H9 (cell line): Measurements from ENCODE around the gene TRABD2B. TPM values are rescaled to one million over a fixed set of nuclear protein-coding genes. Genes with fewer than 3 reads are reported as not detected.

Experiments
- DNase-seq: peaks from one replicate; pipeline ENCODE4 v3.0.0-alpha.2; 2017
- H2AFZ ChIP-seq: one replicate; pipeline ENCODE4 v1.6.1; 2013; ENCODE audit warnings: mild to moderate bottlenecking, low read length, control low read depth, moderate library complexity
- H2AK5ac ChIP-seq: 2 replicates; pipeline ENCODE4 v1.6.1; 2013; ENCODE audit warnings: low read length, control low read depth, mixed read lengths; ENCODE audit not compliant: insufficient read length
- H2BK120ac ChIP-seq: one replicate; pipeline ENCODE4 v1.6.1; 2013; ENCODE audit warnings: low read depth, mild to moderate bottlenecking, low read length, control low read depth, inconsistent platforms; ENCODE audit not compliant: poor library complexity, severe bottlenecking
- H2BK12ac ChIP-seq: 2 replicates; pipeline ENCODE4 v1.6.1; 2013; ENCODE audit warnings: low read length, control low read depth, mixed read lengths, low read depth; ENCODE audit not compliant: insufficient read length
- H2BK15ac ChIP-seq: 2 replicates; pipeline ENCODE4 v1.6.1; 2013; ENCODE audit warnings: low read depth, low read length, control low read depth
- H2BK20ac ChIP-seq: one replicate; pipeline ENCODE4 v1.6.1; 2013; ENCODE audit warnings: low read depth, mild to moderate bottlenecking, low read length, control low read depth, inconsistent platforms; ENCODE audit not compliant: poor library complexity, severe bottlenecking
- H2BK5ac ChIP-seq: 2 replicates; pipeline ENCODE4 v1.6.1; 2013; ENCODE audit warnings: low read length, control low read depth, mixed read lengths; ENCODE audit not compliant: insufficient read length
- H3K14ac ChIP-seq: 2 replicates; pipeline ENCODE4 v1.6.1; 2013; ENCODE audit warnings: low read length, control low read depth; ENCODE audit not compliant: insufficient read depth
- H3K18ac ChIP-seq: 2 replicates; pipeline ENCODE4 v1.6.1; 2013; ENCODE audit warnings: low read depth, mild to moderate bottlenecking, mixed read lengths, low read length, control low read depth; ENCODE audit not compliant: insufficient read length
- H3K23ac ChIP-seq: 2 replicates; pipeline ENCODE4 v1.6.1; 2013; ENCODE audit warnings: low read length, control low read depth, mixed read lengths, low read depth; ENCODE audit not compliant: insufficient read length
- H3K23me2 ChIP-seq: 2 replicates; pipeline ENCODE4 v1.6.1; 2013; ENCODE audit warnings: low read depth, mild to moderate bottlenecking, mixed read lengths, low read length, control low read depth; ENCODE audit not compliant: insufficient read length, poor library complexity, severe bottlenecking
- H3K27ac ChIP-seq: 2 replicates; pipeline ENCODE4 v1.5.1; 2013; ENCODE audit warnings: low read length, control low read depth, mixed read lengths, low read depth; ENCODE audit not compliant: insufficient read length
- H3K27me3 ChIP-seq: 2 replicates; pipeline ENCODE4 v1.6.1; 2013; ENCODE audit warnings: low read length, control low read depth, inconsistent platforms; ENCODE audit not compliant: insufficient read depth
- H3K4ac ChIP-seq: 2 replicates; pipeline ENCODE4 v1.6.1; 2013; ENCODE audit warnings: low read depth, mild to moderate bottlenecking, control low read depth, inconsistent platforms, low read length, moderate library complexity
- H3K4me1 ChIP-seq: 2 replicates; pipeline ENCODE4 v1.6.1; 2013; ENCODE audit warnings: low read length, control low read depth, inconsistent platforms; ENCODE audit not compliant: insufficient read depth
- H3K4me2 ChIP-seq: 2 replicates; pipeline ENCODE4 v1.6.1; 2013; ENCODE audit warnings: low read length, control low read depth, mixed read lengths; ENCODE audit not compliant: insufficient read length, insufficient read depth
- H3K56ac ChIP-seq: 2 replicates; pipeline ENCODE4 v1.6.1; 2013; ENCODE audit warnings: low read depth, mild to moderate bottlenecking, mixed read lengths, low read length, control low read depth; ENCODE audit not compliant: insufficient read length
- H3K79me1 ChIP-seq: 2 replicates; pipeline ENCODE4 v1.6.1; 2013; ENCODE audit warnings: low read depth, mild to moderate bottlenecking, moderate library complexity, low read length, control low read depth, inconsistent platforms; ENCODE audit not compliant: insufficient read depth, poor library complexity, severe bottlenecking
- H3K79me2 ChIP-seq: 2 replicates; pipeline ENCODE4 v1.6.1; 2013; ENCODE audit warnings: low read length, control low read depth, inconsistent platforms; ENCODE audit not compliant: insufficient read depth
- H3K9ac ChIP-seq: 2 replicates; pipeline ENCODE4 v1.6.1; 2013; ENCODE audit warnings: low read length, control low read depth, mixed read lengths; ENCODE audit not compliant: insufficient read length; ENCODE audit errors: extremely low read depth
- H3K9me3 ChIP-seq: one replicate; pipeline ENCODE4 v1.6.1; 2013; ENCODE audit warnings: low read depth, low read length, inconsistent platforms; ENCODE audit not compliant: control insufficient read depth
- H3T11ph ChIP-seq: one replicate; pipeline ENCODE4 v1.6.1; 2013; ENCODE audit warnings: mild to moderate bottlenecking, low read length, control low read depth, inconsistent platforms
- H4K20me1 ChIP-seq: one replicate; pipeline ENCODE4 v1.6.1; 2013; ENCODE audit not compliant: control insufficient read depth, insufficient read length, insufficient read depth
- H4K5ac ChIP-seq: 2 replicates; pipeline ENCODE4 v1.6.1; 2013; ENCODE audit warnings: low read depth, mild to moderate bottlenecking, mixed read lengths, low read length, control low read depth; ENCODE audit not compliant: insufficient read length
- H4K8ac ChIP-seq: replicated peaks from 2 replicates; pipeline ENCODE4 v1.6.1; 2013; ENCODE audit warnings: low read length, control low read depth, mixed read lengths, low read depth; ENCODE audit not compliant: insufficient read length
- H4K91ac ChIP-seq: 2 replicates; pipeline ENCODE4 v1.6.1; 2013; ENCODE audit warnings: low read depth, mild to moderate bottlenecking, moderate library complexity, mixed read lengths, low read length, control low read depth; ENCODE audit not compliant: insufficient read length
- H3K27ac Mint-ChIP-seq, 3 experiments: 2 replicates in 2 of 3; 3 replicates in 1 of 3; pipeline ENCODE4 v1.8.0; 2020 to 2021; ENCODE audit warnings: mixed read lengths in 3 of 3, mild to moderate bottlenecking in 1 of 3, moderate library complexity in 1 of 3
- H3K27me3 Mint-ChIP-seq: 2 replicates; pipeline ENCODE4 v1.8.0; 2021; ENCODE audit warnings: low read depth, mild to moderate bottlenecking, moderate library complexity, mixed read lengths
- H3K36me3 Mint-ChIP-seq, 3 experiments: 2 replicates in 2 of 3; 3 replicates in 1 of 3; pipeline ENCODE4 v1.8.0; 2020 to 2021; ENCODE audit warnings: low read depth in 3 of 3, mixed read lengths in 3 of 3; ENCODE audit not compliant: insufficient read depth in 1 of 3
- H3K4me1 Mint-ChIP-seq, 2 experiments: 2 replicates each; pipeline ENCODE4 v1.8.0; 2020; ENCODE audit warnings: mixed read lengths in 2 of 2
- H3K4me3 Mint-ChIP-seq, 2 experiments: 2 replicates in 1 of 2; 3 replicates in 1 of 2; pipeline ENCODE4 v1.8.0; 2020 to 2021; ENCODE audit warnings: mild to moderate bottlenecking in 2 of 2, mixed read lengths in 2 of 2, moderate library complexity in 1 of 2
- H3K9me3 Mint-ChIP-seq, 2 experiments: 2 replicates in 1 of 2; 3 replicates in 1 of 2; pipeline ENCODE4 v1.8.0; 2020; ENCODE audit warnings: mild to moderate bottlenecking in 2 of 2, mixed read lengths in 2 of 2, moderate library complexity in 1 of 2
- WGBS: extraction: QIAGEN DNeasy Blood & Tissue Kit; methylation state at CpG from one replicate; pipeline ENCODE4 v1.1.7; 2013; ENCODE audit warnings: missing lambda C conversion rate, low lambda C conversion rate, mixed read lengths; ENCODE audit not compliant: insufficient read length; ENCODE audit errors: extremely low coverage; 5-methylcytosine and 5-hydroxymethylcytosine counted together
- total RNA-seq: library from RNA; stranded (reverse); gene quantifications from 2 replicates; pipeline ENCODE4 v1.2.1, GENCODE V29; 2021
- TF ChIP-seq, protein P1 (sequence below): fragments of 200-600 bp; sonication (generic); conservative IDR thresholded peaks from 3 replicates; pipeline ENCODE4 v1.8.0; 2021; ENCODE audit warnings: antibody characterized with exemption, mild to moderate bottlenecking

Gene TRABD2B
- total RNA-seq, 1 experiment from 2014 or later: 2.3 TPM

DNA sequence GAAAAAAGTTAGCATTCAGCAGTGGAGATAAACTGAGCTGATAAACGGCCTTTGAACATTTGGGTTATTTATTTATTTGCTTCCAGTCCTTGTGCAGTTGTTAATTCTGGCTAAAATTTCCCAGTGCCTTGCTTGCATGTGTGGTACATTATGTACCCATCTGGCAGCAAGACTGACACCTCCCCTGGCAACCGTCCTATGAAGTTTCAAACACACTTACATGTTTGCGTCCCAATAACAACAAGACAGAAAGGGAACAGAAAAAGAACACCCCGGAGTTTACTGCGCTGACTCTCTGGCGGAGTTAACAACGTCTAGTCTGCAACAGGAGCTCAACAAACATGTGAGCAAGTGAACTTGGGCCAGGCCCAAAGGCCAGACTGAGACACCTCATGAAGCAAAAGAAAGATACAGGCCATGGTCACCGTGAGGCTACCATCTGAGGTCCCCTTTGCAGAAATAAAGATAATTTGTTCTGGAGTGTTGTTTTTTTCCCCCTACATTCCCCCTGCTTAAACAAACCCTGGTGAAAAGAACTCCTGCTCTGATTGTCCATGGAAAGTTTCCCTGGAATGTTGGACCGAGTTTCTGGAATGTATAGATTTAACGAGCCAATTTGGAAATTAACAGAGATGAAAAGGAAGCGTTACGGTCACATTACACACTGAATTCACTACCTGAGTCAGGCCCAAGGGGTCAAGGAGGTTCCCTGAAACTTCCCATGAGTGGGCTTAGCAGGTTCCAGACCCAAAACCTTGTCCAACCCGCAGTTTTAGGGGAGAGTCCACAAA is 33.4 kb downstream of the TRABD2B start:
- Histone ChIP-seq H3T11ph (no peak overlapping the region), H3K79me2 (no peaks in the 10 kb centered on the region), H3K4me2 (no peak overlapping the region), H4K91ac (no peak overlapping the region), H3K27ac (no peak overlapping the region), H3K4me1 (no peaks in the 10 kb centered on the region), H3K14ac (no peak overlapping the region), H2BK15ac (no peak overlapping the region), H3K9me3 (no peaks in the 10 kb centered on the region), H4K5ac (no peak overlapping the region), H3K9ac (no peak overlapping the region), H2AK5ac (no peak overlapping the region), H2BK12ac (no peak overlapping the region), H2BK120ac (no peak overlapping the region), H3K56ac (no peak overlapping the region), H3K18ac (no peak overlapping the region), H3K23me2 (no peaks in the 10 kb centered on the region), H4K20me1 (no peaks in the 10 kb centered on the region), H2AFZ (no peak overlapping the region), H3K23ac (no peak overlapping the region), H2BK20ac (no peak overlapping the region), H2BK5ac (no peak overlapping the region), H4K8ac (no peak overlapping the region), H3K27me3 (no peaks in the 10 kb centered on the region), H3K79me1 (no peaks in the 10 kb centered on the region), H3K4ac (no peak overlapping the region)
- no peak overlapping the region for H3K4me3 Mint-ChIP-seq
- peaks cover 7% of the 10 kb centered on the region for H3K27me3 Mint-ChIP-seq
- H3K27ac Mint-ChIP-seq: no peak overlapping the region
- TF ChIP-seq, protein P1, sequence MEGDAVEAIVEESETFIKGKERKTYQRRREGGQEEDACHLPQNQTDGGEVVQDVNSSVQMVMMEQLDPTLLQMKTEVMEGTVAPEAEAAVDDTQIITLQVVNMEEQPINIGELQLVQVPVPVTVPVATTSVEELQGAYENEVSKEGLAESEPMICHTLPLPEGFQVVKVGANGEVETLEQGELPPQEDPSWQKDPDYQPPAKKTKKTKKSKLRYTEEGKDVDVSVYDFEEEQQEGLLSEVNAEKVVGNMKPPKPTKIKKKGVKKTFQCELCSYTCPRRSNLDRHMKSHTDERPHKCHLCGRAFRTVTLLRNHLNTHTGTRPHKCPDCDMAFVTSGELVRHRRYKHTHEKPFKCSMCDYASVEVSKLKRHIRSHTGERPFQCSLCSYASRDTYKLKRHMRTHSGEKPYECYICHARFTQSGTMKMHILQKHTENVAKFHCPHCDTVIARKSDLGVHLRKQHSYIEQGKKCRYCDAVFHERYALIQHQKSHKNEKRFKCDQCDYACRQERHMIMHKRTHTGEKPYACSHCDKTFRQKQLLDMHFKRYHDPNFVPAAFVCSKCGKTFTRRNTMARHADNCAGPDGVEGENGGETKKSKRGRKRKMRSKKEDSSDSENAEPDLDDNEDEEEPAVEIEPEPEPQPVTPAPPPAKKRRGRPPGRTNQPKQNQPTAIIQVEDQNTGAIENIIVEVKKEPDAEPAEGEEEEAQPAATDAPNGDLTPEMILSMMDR: no peak
- DNase-seq: no peak
- no peaks in the 10 kb centered on the region; a peak in 1 of 7 replicates for H3K36me3 Mint-ChIP-seq
- peaks cover 7 to 10% of the 10 kb centered on the region in 2 experiments; a peak in 4 of 5 replicates for H3K9me3 Mint-ChIP-seq
- WGBS: no CpG with 5 or more reads among the region's 13 CpGs
- H3K4me1 Mint-ChIP-seq: peaks cover 18% of the 10 kb centered on the region in 2 experiments
